Brain microvascular endothelial cell (primary cell): ENCODE data around the gene SPAG16.

ENCODE experiments used
- DNase-seq: peaks from one replicate; pipeline ENCODE4 v3.0.0-alpha.2; 2020
- H3K27ac ChIP-seq: fragments of 250-450 bp; sonication (Bioruptor Pico); 2 replicates; pipeline ENCODE4 v1.5.1; 2020; ENCODE audit warnings: mild to moderate bottlenecking, moderate library complexity
- H3K27me3 ChIP-seq: fragments of 250-450 bp; sonication (Bioruptor Pico); replicated peaks from 2 replicates; pipeline ENCODE4 v1.5.1; 2020; ENCODE audit warnings: mild to moderate bottlenecking
- H3K36me3 ChIP-seq: fragments of 250-450 bp; sonication (Bioruptor Pico); replicated peaks from 2 replicates; pipeline ENCODE4 v1.5.1; 2020; ENCODE audit warnings: mild to moderate bottlenecking
- H3K4me3 ChIP-seq: 2 replicates; pipeline ENCODE4 v1.5.1; 2011; ENCODE audit warnings: low read depth, mild to moderate bottlenecking, control low read depth, low read length, moderate library complexity
- CTCF ChIP-seq: IDR thresholded peaks from 2 replicates; pipeline ENCODE4 v1.5.1; 2011; ENCODE audit warnings: low read depth, mild to moderate bottlenecking, moderate library complexity, low read length, control low read depth, inconsistent platforms; ENCODE audit errors: missing control alignments
- in situ Hi-C: cut with HindIII; loops from 2 replicates; pipeline ENCODE4 v1.10.0; 2017; ENCODE audit warnings: low sequenced_read_pairs, low pct_ligation_motif_present

The SPAG16 gene

DNA sequence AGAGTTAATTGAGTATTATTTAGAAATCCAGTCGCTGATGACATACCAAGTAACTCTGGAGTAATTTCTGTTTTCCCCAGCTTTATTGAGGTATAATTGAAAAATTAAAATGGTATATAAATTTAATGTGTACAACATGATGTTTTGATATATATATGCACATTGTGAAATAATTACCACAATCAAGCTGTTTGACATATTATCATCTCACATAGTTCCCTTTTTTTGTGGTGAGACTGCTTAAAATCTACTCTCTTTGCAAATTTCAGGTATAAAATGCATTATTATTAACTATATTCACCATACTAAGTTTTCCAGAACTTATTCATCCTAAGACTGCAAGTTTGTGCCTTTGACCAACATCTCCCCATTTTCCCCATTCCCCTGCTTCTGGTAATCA, 25.0 kb upstream of the SPAG16 start:
- no peak for DNase-seq
- H3K27me3 ChIP-seq, result no peaks in the 10 kb centered on the region
- no peak overlapping the region for H3K4me3 ChIP-seq
- H3K27ac ChIP-seq, result no peak overlapping the region
- in situ Hi-C loops, result no loop called here
- no peak for TF ChIP-seq CTCF
- H3K36me3 ChIP-seq, result no peaks in the 10 kb centered on the region

DNA sequence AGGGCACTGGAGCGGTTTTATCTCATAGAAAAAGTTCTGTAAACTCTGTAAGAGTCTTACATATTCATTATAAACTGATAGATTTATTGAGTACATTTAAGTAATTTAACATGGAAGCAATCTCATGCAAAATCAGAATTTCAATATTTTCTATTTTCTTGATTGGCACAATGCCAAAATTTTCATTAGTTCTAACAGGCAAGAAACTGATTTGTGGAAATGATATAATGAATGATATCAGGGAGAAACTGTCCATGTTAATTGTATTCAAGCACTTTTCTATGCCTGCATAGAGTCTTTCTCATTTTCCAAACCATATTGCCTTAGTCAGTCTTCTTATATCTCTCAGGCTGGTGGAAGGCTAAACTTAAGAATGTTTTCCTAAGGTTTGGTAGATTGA, 23.0 kb upstream of the SPAG16 start:
- no peak for DNase-seq
- no peak overlapping the region for H3K4me3 ChIP-seq
- in situ Hi-C loops, result no loop called here
- H3K27ac ChIP-seq, result no peak overlapping the region
- H3K27me3 ChIP-seq, result no peaks in the 10 kb centered on the region
- no peak for TF ChIP-seq CTCF
- H3K36me3 ChIP-seq, result no peaks in the 10 kb centered on the region

- Histone ChIP-seq H3K4me3 (no peak overlapping the region), H3K27ac (no peak overlapping the region), H3K36me3 (no peaks in the 10 kb centered on the region), H3K27me3 (no peaks in the 10 kb centered on the region)
- no peak for DNase-seq
- no peak for TF ChIP-seq CTCF
- in situ Hi-C loops, result no loop called here
Measured at GRCh38 chr2:213261715-213262114, 22.5 kb upstream of the SPAG16 start.

DNA sequence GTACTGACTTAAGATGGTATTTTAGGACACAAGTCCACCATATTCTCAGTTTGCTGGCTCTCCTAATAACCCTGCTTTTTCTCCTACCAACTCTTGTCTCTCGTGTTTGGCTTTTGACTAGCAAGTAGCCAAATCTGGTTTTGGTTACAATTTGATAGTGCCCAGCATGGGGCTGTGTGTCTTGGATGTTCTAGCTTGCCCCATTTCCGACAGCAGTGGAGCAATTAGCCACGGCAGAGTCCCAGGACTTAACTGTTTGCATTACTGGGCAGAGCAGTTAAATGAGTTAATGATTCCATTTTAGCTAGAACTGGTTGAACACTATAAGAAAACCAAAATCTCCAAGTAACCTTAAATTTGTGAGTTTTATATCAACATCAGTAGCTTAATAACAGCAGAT, 18.6 kb upstream of the SPAG16 start:
- in situ Hi-C loops, result no loop called here
- no peaks in the 10 kb centered on the region for H3K36me3 ChIP-seq
- H3K27me3 ChIP-seq, result no peaks in the 10 kb centered on the region

GRCh38 chr2:213266421-213266820, 17.8 kb upstream of the SPAG16 start:
- in situ Hi-C loops, result no loop called here
- no peak overlapping the region for H3K27ac ChIP-seq
- no peak for TF ChIP-seq CTCF
- DNase-seq, result no peak
- H3K27me3 ChIP-seq, result no peaks in the 10 kb centered on the region
- no peak overlapping the region for H3K4me3 ChIP-seq
- H3K36me3 ChIP-seq, result no peaks in the 10 kb centered on the region

More for the DNA sequence above, 18.6 kb upstream of the SPAG16 start:
- no peak for DNase-seq
- no peak overlapping the region for H3K4me3 ChIP-seq
- H3K27ac ChIP-seq, result no peak overlapping the region
- TF ChIP-seq CTCF, result no peak

DNA sequence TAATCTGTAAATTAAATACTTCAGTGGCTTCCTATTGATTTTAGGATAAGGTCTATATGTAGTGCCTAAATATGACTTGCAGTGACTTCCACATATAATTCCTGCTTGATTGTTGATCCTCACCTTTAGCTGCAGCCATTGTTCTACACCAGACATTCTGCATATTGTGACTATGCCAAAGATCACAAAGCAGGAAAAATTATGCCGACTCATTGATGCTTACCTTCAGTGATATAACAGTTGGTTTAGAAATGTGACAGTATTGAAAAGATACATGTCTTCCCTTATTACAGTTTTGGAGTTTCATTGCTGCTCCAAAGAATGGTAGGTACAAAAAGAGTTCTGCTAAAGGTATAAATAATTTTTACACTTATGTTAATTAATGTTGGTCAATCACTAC, 12.3 kb upstream of the SPAG16 start:
- in situ Hi-C loops, result no loop called here
- Histone ChIP-seq H3K4me3 (no peak overlapping the region), H3K27ac (no peak overlapping the region), H3K36me3 (no peaks in the 10 kb centered on the region), H3K27me3 (no peaks in the 10 kb centered on the region)
- TF ChIP-seq CTCF, result no peak
- DNase-seq, result no peak
